Myocyte (in vitro differentiated cells): Measurements from ENCODE around the gene FGR. TPM values are rescaled to one million over a fixed set of nuclear protein-coding genes. Genes with fewer than 3 reads are reported as not detected.
"Not testable (repeated sequence)": the region's sequence is repeated elsewhere in the genome, so short reads cannot be mapped to it uniquely, and the experiment has no call there.

Source experiments
- DNase-seq: peaks from one replicate; pipeline ENCODE4 v3.0.0-alpha.2; 2012; ENCODE audit warnings: low read depth
- total RNA-seq: library from RNA; depleted of rRNA; stranded (reverse); fragments of >200 nt; gene quantifications from 2 replicates; pipeline ENCODE4 v1.2.3, GENCODE V29; 2014

The FGR gene
- total RNA-seq, 1 donor from 2014 or later = 0.29 TPM

GRCh38 chr1:27635396-27636142 is 584 bp upstream of the FGR start:
- no peak for DNase-seq

GRCh38 chr1:27634177-27634984 is 604 bp downstream of the FGR start:
- DNase-seq = no peak

DNA sequence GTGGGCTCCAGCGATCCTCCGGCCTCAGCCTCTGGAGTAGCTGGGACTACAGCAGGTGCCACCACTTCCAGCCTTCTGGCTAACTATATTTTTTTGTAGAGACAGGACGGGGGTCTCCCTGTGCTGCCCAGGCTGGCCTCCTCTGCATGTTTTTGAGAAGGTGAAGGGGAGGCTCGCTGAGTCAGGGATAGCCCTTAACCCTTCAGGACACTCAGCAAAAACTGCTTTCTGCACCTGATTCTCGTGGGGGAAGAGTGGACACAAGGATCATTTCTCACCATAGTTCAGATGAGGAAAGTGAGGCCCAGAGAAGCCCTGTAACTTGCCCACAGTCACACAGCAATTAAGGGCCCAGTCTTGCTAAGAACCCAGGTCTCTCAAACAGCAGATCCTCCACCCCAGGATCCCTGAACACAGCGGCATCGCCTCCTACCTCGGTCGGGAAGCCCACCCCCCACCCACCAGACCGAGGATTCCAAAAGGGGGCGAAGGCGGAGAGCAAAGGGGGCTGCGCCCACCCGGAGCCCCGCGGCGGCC is 1.3 kb downstream of the FGR start:
- DNase-seq = no peak

- no peak for DNase-seq
These were observed 1.7 kb downstream of the FGR start for GRCh38 chr1:27633298-27633610.

- peak; percentile 46 for DNase-seq
These were observed 2.3 kb downstream of the FGR start for GRCh38 chr1:27632387-27633297.

- DNase-seq = no peak
These were observed 4.0 kb downstream of the FGR start for GRCh38 chr1:27630859-27631491.

GRCh38 chr1:27628712-27629111 is 6.3 kb downstream of the FGR start:
- DNase-seq = no peak

- DNase-seq = peak; percentile 51
These were observed 7.3 kb downstream of the FGR start for GRCh38 chr1:27627733-27628132.

- no peak for DNase-seq
These were observed 7.9 kb downstream of the FGR start for GRCh38 chr1:27627061-27627460.

- DNase-seq = no peak
These were observed 8.7 kb downstream of the FGR start for GRCh38 chr1:27626031-27626935.

DNA sequence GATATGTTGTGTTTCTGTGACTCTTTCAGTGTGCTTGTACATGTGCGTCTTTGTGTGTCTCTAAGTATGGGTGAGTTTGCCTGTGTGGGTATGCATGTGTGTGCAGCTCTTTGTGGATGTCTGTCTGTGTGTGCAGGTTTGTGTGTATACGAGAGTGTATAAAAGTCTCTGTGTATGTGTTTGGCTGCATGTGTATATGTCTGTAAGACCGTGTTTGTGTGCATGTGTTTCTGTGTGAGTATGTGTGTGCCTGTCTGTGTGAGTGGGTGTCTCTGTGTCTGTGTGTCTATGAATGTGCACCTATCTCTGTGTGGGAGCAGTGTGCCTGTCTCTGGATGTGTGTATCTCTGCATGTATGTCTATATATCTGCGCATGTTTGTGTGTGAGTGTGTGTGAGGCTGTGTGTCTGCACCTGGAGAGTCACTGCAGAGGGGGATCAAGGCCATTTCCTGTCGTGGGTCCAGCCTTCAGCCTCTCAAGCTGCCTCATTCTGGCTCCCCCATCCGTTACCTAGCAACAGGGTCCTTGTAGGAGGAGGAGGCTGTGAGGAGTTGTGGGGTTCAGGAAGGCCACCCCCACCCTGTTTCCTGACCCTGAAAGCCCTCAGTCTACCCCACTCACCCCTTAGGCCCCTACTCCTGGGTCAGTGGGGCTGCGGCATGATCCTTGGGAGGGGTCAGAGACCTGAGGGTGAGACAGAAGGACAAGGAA is 10.4 kb downstream of the FGR start:
- no peak for DNase-seq

DNA sequence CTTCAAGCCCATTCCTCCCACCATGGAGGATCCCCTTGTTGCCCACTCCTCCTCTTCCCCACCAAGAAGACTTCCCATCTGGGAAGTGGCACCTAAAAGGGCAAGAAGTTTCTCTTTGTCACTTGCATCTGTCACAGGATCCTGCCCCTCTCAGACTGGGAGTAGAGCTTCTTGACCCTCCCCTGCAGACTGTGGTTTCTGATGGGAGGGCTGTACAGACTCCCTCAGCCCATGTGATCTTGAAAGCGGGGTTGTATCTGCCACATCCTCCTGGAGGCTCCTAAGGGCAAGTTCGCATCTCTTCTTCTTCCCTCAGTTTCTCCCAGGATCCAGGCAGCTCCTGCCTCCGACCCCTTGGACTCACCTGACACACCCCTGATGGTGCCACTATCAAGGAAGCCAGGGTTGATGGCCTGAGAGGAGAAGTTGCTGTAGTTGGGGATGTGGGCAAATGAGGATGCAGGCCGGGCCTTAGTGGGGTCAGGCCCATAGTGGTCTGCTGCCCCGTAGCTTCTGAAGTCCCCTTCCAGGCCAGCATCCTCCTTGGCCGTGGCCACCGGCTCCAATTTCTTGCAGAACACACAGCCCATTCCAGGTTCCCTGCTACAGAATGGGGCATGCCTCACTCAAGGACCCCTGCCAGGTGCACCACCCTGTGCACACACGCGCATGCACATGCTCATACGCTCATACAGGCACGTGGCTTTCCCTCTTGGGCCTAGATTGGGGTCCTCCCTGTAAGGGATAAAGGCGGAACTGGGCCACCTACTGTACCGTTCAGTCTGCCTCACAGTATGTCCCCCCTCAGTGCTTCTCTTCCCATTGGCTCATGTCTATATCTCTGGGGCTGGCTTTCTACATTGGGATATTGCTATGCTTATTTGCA is 11.4 kb downstream of the FGR start:
- DNase-seq = no peak

- DNase-seq = no peak
These were observed 12.2 kb downstream of the FGR start for GRCh38 chr1:27622828-27623227.

DNA sequence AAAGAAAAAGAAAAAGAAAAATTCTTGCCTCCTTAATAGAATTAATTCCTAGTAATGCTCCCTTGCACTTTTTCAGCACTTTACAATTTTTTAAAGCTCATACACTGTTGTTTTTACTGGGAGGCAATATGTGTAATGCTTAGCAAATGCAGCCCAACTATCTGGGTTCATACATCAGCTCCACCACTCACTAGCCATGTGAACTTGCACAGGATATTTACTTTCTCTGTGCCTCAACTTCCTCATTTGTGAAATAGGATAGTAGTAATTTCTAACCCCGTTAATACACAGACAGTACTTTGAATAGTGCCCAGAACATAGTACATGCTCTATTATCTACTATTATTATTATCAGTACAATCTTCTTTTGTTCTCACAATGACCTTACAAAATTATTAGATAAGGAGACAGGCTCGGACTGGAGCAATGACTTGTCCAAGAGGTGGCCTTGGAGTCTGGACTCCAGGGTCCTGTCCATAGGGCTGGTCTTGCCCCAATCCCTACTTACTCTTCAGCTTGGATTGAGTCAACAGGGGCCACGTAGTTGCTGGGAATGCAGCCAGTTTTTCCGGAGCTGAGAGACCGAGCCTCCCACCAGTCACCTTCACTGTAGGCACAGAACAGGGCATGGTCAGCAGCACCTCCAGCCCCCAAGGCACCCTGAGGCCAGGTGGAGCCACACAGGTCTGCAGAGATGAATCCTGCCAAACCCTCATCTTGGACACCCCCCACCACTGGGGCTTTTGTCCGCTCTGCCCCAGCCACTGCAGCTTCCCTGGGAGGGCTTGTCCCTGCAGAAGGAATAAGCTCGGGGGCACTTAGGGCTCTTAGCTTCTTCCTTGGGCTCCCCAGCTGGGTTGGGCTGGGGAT is 13.7 kb downstream of the FGR start:
- no peak for DNase-seq

DNA sequence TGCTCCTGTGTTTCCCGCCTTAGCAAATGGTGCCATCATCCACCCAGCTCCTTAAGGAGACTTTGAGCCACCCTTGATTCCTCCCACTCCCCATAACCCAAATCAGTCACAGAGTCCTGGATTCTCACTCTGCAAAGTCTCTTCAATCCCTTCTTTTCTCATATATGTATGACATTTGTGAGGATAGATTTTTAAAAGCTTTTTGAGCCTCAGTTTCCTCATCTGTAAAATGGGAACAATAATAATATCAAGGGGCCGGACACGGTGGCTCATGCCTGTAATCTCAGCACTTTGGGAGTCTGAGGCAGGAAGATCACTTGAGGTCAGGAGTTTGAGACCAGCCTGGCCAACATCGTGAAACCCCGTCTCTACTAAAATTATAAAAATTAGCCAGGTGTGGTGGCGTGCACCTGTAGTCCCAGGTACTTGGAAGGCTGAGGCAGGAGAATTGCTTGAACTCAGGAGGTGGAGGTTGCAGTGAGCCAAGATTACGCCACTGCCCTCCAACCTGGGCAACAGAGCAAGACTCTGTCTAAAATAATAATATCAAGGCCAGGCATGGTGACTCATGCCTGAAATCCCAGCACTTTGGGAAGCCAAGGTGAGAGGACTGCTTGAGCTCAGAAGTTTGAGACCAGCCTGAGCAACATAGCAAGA is 15.1 kb downstream of the FGR start:
- DNase-seq = not testable (repeated sequence)

- DNase-seq = peak; percentile 59
These were observed 16.5 kb downstream of the FGR start for GRCh38 chr1:27618341-27619082.
